ENCODE data around the gene CRAMP1. TPM values are rescaled to one million over a fixed set of nuclear protein-coding genes. Genes with fewer than 3 reads are reported as not detected.

CRAMP1 gene
- total RNA-seq, 1 experiment from 2014 or later: 28.8 TPM

- in situ Hi-C loops (cut with HindIII; ENCODE audit: low pct_unique_long_range_greater_than_20kb, low sequenced_read_pairs) (no loop called here), intact Hi-C loops (cut with micrococcal nuclease; ENCODE audit: unreplicated experiment) (no loop called here)
- Histone ChIP-seq H3K27me3 (ENCODE audit: control insufficient read depth, insufficient read depth, low read length) (no peaks in the 10 kb centered on the region), H3K4me1 (ENCODE audit: control insufficient read depth, insufficient read depth, low read length) (no peaks in the 10 kb centered on the region), H3K27ac (ENCODE audit: low read length) (no peak overlapping the region), H3K36me3 (ENCODE audit: control insufficient read depth, insufficient read depth, low read length) (peaks cover 11% of the 10 kb centered on the region), H3K9me3 (ENCODE audit: control insufficient read depth, insufficient read depth, low read depth, low read length) (no peaks in the 10 kb centered on the region), H3K4me3 (ENCODE audit: low read depth in 2 of 2, low read length in 2 of 2) (no peak overlapping the region)
- ATAC-seq: no peak
- no peak for DNase-seq (ENCODE audit: low read depth, low spot score)
- BruUV-seq (replicated peaks): no TSS peak
- ChIA-PET CTCF (no interaction called here), POLR2A (no interaction called here)
- TF ChIP-seq CTCF (IDR thresholded peaks at IDR 0.05) (no peak), REST (IDR thresholded peaks at IDR 0.05; ENCODE audit: insufficient read depth in 1 of 2, low read depth in 2 of 2, low read length in 1 of 2) (no peak), POLR2AphosphoS5 (IDR thresholded peaks at IDR 0.05; ENCODE audit: low read depth, low read length) (no peak), SIN3A (IDR thresholded peaks at IDR 0.05; ENCODE audit: borderline replicate concordance, insufficient read depth, low read depth, low read length) (no peak), TCF7L2 (IDR thresholded peaks at IDR 0.05; ENCODE audit: low read depth, low read length) (no peak)
Measured at GRCh38 chr16:1621851-1622250, 9.7 kb downstream of the CRAMP1 start.

GRCh38 chr16:1626327-1626726 lies 14.2 kb downstream of the CRAMP1 start:
- H3K4me1 ChIP-seq (ENCODE audit: control insufficient read depth, insufficient read depth, low read length): no peaks in the 10 kb centered on the region
- in situ Hi-C loops (cut with HindIII; ENCODE audit: low pct_unique_long_range_greater_than_20kb, low sequenced_read_pairs) (no loop called here), intact Hi-C loops (cut with micrococcal nuclease; ENCODE audit: unreplicated experiment) (no loop called here)
- H3K36me3 ChIP-seq (ENCODE audit: control insufficient read depth, insufficient read depth, low read length): 0 out of 2 replicates have a peak, but pooled peaks cover 4% of the 10 kb centered on the region
- POLR2A ChIA-PET: interaction anchor here (0.6 kb wide), 1 partner anchor 210 kb away, joined by 12 read pairs; no protein-coding TSS in a partner anchor
- no peak overlapping the region for H3K27ac ChIP-seq (ENCODE audit: low read length)
- no peaks in the 10 kb centered on the region for H3K9me3 ChIP-seq (ENCODE audit: control insufficient read depth, insufficient read depth, low read depth, low read length)
- H3K27me3 ChIP-seq (ENCODE audit: control insufficient read depth, insufficient read depth, low read length): no peaks in the 10 kb centered on the region
- no peak overlapping the region for H3K4me3 ChIP-seq (ENCODE audit: low read depth in 2 of 2, low read length in 2 of 2)
- no peak for TF ChIP-seq SIN3A (IDR thresholded peaks at IDR 0.05; ENCODE audit: borderline replicate concordance, insufficient read depth, low read depth, low read length)
- no peak for TF ChIP-seq TCF7L2 (IDR thresholded peaks at IDR 0.05; ENCODE audit: low read depth, low read length)
- TF ChIP-seq POLR2AphosphoS5 (IDR thresholded peaks at IDR 0.05; ENCODE audit: low read depth, low read length): no peak
- TF ChIP-seq REST (IDR thresholded peaks at IDR 0.05; ENCODE audit: insufficient read depth in 1 of 2, low read depth in 2 of 2, low read length in 1 of 2): no peak
- TF ChIP-seq CTCF (IDR thresholded peaks at IDR 0.05): no peak
- CTCF ChIA-PET: no interaction called here
- no TSS peak for BruUV-seq (replicated peaks)
- DNase-seq (ENCODE audit: low read depth, low spot score): no peak
- no peak for ATAC-seq
